K562 (cell line): Measurements from ENCODE around the gene NR1I3. TPM values are rescaled to one million over a fixed set of nuclear protein-coding genes. Genes with fewer than 3 reads are reported as not detected.

Experiments used
- ATF6 ChIP-seq: sonication (generic); formaldehyde crosslinking; IDR thresholded peaks from 2 replicates; pipeline ENCODE4 v1.4.0; 2020; ENCODE audit warnings: mild to moderate bottlenecking, missing genetic modification reagents
- BRD9 ChIP-seq: fragments of 450-650 bp; IDR thresholded peaks from 2 replicates; pipeline ENCODE4 v1.6.1; 2018; ENCODE audit warnings: low read depth; ENCODE audit not compliant: partially characterized antibody
- CREBBP ChIP-seq: IDR thresholded peaks from one replicate; pipeline ENCODE4 v1.6.1; 2012; ENCODE audit warnings: low read depth, mild to moderate bottlenecking, control low read depth, inconsistent platforms, low read length
- CTCF ChIP-seq, 3 experiments: IDR thresholded peaks in 2 of 3; conservative IDR thresholded peaks in 1 of 3; 2 replicates each; pipeline ENCODE4 v1.5.1; 2011 to 2012; ENCODE audit warnings: low read length in 3 of 3, mild to moderate bottlenecking in 3 of 3, control low read depth in 2 of 3, improper control_type of control experiment in 1 of 3, inconsistent platforms in 1 of 3, low read depth in 1 of 3, mixed read lengths in 1 of 3, moderate library complexity in 1 of 3; ENCODE audit not compliant: insufficient read depth in 2 of 3
- HDAC2 ChIP-seq: fragments of 450-650 bp; IDR thresholded peaks from 2 replicates; pipeline ENCODE4 v1.6.1; 2016; ENCODE audit warnings: mild to moderate bottlenecking
- HDAC8 ChIP-seq: fragments of 450-650 bp; IDR thresholded peaks from 2 replicates; pipeline ENCODE4 v1.6.1; 2016; ENCODE audit warnings: mild to moderate bottlenecking, missing genetic modification characterization, moderate library complexity, missing compliant biosample characterization
- KDM1A ChIP-seq, 2 experiments: fragments of 450-650 bp; IDR thresholded peaks; 2 replicates each; pipeline ENCODE4 v1.6.1; 2016; ENCODE audit warnings: mild to moderate bottlenecking in 2 of 2
- KDM4B ChIP-seq, 2 experiments: fragments of 450-650 bp in 1 of 2; sonication (generic) in 1 of 2; IDR thresholded peaks; 2 replicates each; pipeline ENCODE4 v1.6.1; 2016 to 2017; ENCODE audit warnings: borderline replicate concordance in 2 of 2, antibody characterized with exemption in 1 of 2, low read depth in 1 of 2, mild to moderate bottlenecking in 1 of 2
- NONO ChIP-seq, 2 experiments: fragments of 200-400 bp in 1 of 2; fragments of 450-650 bp in 1 of 2; formaldehyde crosslinking in 1 of 2; IDR thresholded peaks; 2 replicates each; pipeline ENCODE4 v1.6.1; 2017; ENCODE audit warnings: low read depth in 2 of 2, mild to moderate bottlenecking in 2 of 2, moderate library complexity in 2 of 2, low read length in 1 of 2
- POLR2AphosphoS2 ChIP-seq: IDR thresholded peaks from 2 replicates; pipeline ENCODE4 v1.6.1; 2012; ENCODE audit warnings: low read length, improper control_type of control experiment
- RAD21 ChIP-seq, 2 experiments: fragments of 250-450 bp in 1 of 2; fragments of 450-650 bp in 1 of 2; sonication (Bioruptor Pico) in 1 of 2; formaldehyde crosslinking in 1 of 2; IDR thresholded peaks in 1 of 2; conservative IDR thresholded peaks in 1 of 2; 2 replicates each; pipeline versions ENCODE4 v1.4.0 to v1.8.0; 2020 to 2022; ENCODE audit warnings: mild to moderate bottlenecking in 2 of 2, moderate library complexity in 1 of 2
- SIRT6 ChIP-seq: IDR thresholded peaks from one replicate; pipeline ENCODE4 v1.6.1; 2012; ENCODE audit warnings: low read depth, mild to moderate bottlenecking, control low read depth, inconsistent platforms, low read length, moderate library complexity
- SMARCC2 ChIP-seq: fragments of 450-650 bp; IDR thresholded peaks from 2 replicates; pipeline ENCODE4 v1.6.1; 2017; ENCODE audit warnings: antibody characterized with exemption, moderate library complexity, mild to moderate bottlenecking, low read depth
- SRSF1 ChIP-seq: fragments of 200-400 bp; formaldehyde crosslinking; IDR thresholded peaks from 2 replicates; pipeline ENCODE4 v1.6.1; 2017; ENCODE audit warnings: mild to moderate bottlenecking, low read depth, low read length, moderate library complexity
- TBL1XR1 ChIP-seq, 2 experiments: IDR thresholded peaks; 2 replicates each; pipeline ENCODE4 v1.6.1; 2012; ENCODE audit warnings: improper control_type of control experiment in 2 of 2, low read length in 2 of 2, mild to moderate bottlenecking in 1 of 2
- TEAD1 ChIP-seq, 2 experiments: fragments of 450-650 bp in 1 of 2; sonication (generic) in 1 of 2; formaldehyde crosslinking; IDR thresholded peaks; 2 replicates each; pipeline versions ENCODE4 v1.4.0 to v1.8.0; 2020 to 2022; ENCODE audit warnings: mild to moderate bottlenecking in 2 of 2, missing genetic modification reagents in 1 of 2
- XRCC5 ChIP-seq: fragments of 200-400 bp; formaldehyde crosslinking; IDR thresholded peaks from 2 replicates; pipeline ENCODE4 v1.6.1; 2017; ENCODE audit warnings: low read depth, mild to moderate bottlenecking, low read length
- polyA plus RNA-seq, 8 experiments: library from polyadenylated mRNA; depleted of rRNA in 4 of 8; stranded (reverse) in 5 of 8; unstranded in 3 of 8; fragments of >200 nt; fragmentation: Nextera tagmentation in 2 of 8; fragmentation: Illumina TruSeq in 1 of 8; extraction: Ambion mirVana in 2 of 8; extraction: Trizol in 1 of 8; gene quantifications; 2 replicates each; pipeline versions ENCODE4 v1.2.1 to v1.2.3, GENCODE V29; 2011 to 2014; ENCODE audit warnings: inconsistent platforms in 1 of 8, missing spikeins in 1 of 8
- total RNA-seq, 7 experiments: library from RNA; depleted of rRNA in 6 of 7; stranded (reverse); fragments of >200 nt in 6 of 7; fragmentation: Illumina TruSeq in 2 of 7; extraction: Trizol in 2 of 7; gene quantifications; 2 replicates each; pipeline versions ENCODE4 v1.2.1 to v1.2.3, GENCODE V29; 2011 to 2021; ENCODE audit warnings: low replicate concordance in 1 of 7
- TF ChIP-seq, protein P1 (sequence below): fragments of 450-650 bp; IDR thresholded peaks from 2 replicates; pipeline ENCODE4 v1.6.1; 2017; ENCODE audit warnings: antibody characterized with exemption, mild to moderate bottlenecking

Gene NR1I3
- total and polyA plus RNA-seq, 9 of the 15 experiments (the other 6 are each of a cell fraction or from before 2014, with no cell fraction given), result 0.11 TPM; not detected in 8

DNA sequence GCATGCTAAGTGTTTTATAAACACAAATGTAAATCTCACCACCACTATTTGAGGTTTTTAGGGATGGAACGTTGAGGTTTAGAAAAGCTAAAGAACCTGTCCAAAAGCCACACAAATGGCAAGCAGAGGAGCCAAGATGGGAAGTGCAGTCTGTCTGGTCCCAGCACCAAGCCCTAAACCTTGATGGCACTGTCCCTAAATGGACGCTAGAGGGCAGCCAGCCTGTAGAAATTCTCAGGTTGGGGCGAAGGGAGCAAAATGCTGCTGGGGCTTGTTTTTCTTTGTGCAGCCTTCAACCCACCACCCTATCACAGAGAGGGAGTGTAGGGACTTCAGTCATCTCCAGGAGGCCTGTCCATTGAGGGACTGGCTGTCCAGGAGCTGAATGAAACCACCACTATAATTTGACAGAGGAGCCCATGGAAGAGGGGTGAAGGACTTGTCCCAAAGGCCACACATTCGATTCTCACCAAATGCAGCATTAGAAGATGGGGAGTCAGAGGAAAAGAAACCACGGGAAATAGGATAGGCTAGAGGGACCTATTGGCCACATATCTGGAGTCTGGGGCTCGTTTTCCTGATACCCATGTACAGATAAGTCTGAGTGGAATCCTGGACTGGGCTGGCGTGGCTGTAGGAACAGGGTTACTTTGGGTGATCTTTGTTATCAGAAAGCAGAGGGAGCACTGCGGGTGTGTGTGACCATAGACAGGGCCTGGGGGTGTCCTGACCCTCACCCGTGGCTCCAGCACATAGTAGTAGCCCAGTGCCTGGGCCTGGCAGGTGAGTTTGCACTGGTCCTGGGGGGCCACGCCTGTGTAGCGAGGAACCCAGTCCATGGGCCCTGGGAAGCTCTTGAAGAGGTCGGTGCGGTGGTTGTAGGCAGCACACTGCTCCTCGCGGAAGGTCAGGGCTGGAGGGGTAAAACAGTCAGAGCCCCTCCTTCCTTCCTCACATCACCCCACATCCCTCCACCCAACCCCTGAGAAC lies 45.2 kb downstream of the NR1I3 start (continued):
- TF ChIP-seq, protein P1, sequence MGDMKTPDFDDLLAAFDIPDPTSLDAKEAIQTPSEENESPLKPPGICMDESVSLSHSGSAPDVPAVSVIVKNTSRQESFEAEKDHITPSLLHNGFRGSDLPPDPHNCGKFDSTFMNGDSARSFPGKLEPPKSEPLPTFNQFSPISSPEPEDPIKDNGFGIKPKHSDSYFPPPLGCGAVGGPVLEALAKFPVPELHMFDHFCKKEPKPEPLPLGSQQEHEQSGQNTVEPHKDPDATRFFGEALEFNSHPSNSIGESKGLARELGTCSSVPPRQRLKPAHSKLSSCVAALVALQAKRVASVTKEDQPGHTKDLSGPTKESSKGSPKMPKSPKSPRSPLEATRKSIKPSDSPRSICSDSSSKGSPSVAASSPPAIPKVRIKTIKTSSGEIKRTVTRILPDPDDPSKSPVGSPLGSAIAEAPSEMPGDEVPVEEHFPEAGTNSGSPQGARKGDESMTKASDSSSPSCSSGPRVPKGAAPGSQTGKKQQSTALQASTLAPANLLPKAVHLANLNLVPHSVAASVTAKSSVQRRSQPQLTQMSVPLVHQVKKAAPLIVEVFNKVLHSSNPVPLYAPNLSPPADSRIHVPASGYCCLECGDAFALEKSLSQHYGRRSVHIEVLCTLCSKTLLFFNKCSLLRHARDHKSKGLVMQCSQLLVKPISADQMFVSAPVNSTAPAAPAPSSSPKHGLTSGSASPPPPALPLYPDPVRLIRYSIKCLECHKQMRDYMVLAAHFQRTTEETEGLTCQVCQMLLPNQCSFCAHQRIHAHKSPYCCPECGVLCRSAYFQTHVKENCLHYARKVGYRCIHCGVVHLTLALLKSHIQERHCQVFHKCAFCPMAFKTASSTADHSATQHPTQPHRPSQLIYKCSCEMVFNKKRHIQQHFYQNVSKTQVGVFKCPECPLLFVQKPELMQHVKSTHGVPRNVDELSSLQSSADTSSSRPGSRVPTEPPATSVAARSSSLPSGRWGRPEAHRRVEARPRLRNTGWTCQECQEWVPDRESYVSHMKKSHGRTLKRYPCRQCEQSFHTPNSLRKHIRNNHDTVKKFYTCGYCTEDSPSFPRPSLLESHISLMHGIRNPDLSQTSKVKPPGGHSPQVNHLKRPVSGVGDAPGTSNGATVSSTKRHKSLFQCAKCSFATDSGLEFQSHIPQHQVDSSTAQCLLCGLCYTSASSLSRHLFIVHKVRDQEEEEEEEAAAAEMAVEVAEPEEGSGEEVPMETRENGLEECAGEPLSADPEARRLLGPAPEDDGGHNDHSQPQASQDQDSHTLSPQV, result no peak
- TF ChIP-seq XRCC5 (peak; percentile 91), POLR2AphosphoS2 (no peak), HDAC2 (no peak), NONO (IDR thresholded peaks at IDR 0.05; ENCODE audit: low read depth in 2 of 2, low read length in 1 of 2) (no peak), TBL1XR1 (IDR thresholded peaks at IDR 0.05; ENCODE audit: low read length in 2 of 2) (peak in 1 of 2 experiments; percentile 36; a peak in 1 of 4 replicates), SIRT6 (no peak), RAD21 (CRISPR knock-in tag; conservative IDR thresholded peaks at IDR 0.05 in 1 of 2, IDR thresholded peaks at IDR 0.05 in 1 of 2) (peak; percentile 76 to 91), ATF6 (no peak), SRSF1 (no peak), CTCF (IDR thresholded peaks at IDR 0.05 in 2 of 3, conservative IDR thresholded peaks at IDR 0.05 in 1 of 3; ENCODE audit: insufficient read depth in 2 of 3, low read depth in 1 of 3, low read length in 3 of 3) (peak; percentile 93 to 97 (median 95)), TEAD1 (CRISPR knock-in tag; IDR thresholded peaks at IDR 0.05) (peak in 1 of 2 experiments; percentile 27; a peak in 1 of 4 replicates), KDM1A (IDR thresholded peaks at IDR 0.05) (no peak), CREBBP (no peak), BRD9 (peak; percentile 38), SMARCC2 (no peak), HDAC8 (no peak), KDM4B (IDR thresholded peaks at IDR 0.05; ENCODE audit: borderline replicate concordance in 2 of 2, low read depth in 1 of 2) (no peak)
